ENCODE results near the gene MRTFB. TPM values are rescaled to one million over a fixed set of nuclear protein-coding genes. Genes with fewer than 3 reads are reported as not detected.
"Not testable (repeated sequence)": the region's sequence is repeated elsewhere in the genome, so short reads cannot be mapped to it uniquely, and the experiment has no call there.

The MRTFB gene
- total RNA-seq, 1 experiment from 2014 or later: 12.1 TPM

DNA sequence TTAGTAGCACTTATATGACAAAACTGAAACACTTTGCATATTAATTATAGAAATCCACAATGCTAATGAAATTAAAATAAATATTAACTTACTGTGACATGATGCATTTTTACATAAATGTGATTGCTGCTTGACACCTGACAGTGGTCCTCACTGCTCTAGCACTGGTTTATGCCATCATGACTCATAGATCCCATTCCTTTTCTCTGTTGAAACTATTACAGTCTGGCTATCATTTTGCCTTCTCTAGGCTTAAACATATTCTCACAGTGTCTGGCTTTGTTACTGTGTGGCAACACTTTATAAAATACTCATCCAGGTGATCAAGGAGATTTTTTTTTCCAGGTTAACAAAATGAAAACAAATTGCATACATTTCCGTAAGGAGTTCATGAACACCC, 108.0 kb downstream of the MRTFB start:
- no peaks in the 10 kb centered on the region for H3K27me3 ChIP-seq (replicated peaks)
- no peak overlapping the region for H3K27ac ChIP-seq
- no peaks in the 10 kb centered on the region for H3K36me3 ChIP-seq
- no peak for DNase-seq (ENCODE audit: low read depth in 1 of 2, low spot score in 2 of 2)
- no peak overlapping the region for H3K4me3 ChIP-seq
- no peaks in the 10 kb centered on the region for H3K9me3 ChIP-seq (replicated peaks)
- no peaks in the 10 kb centered on the region for H3K4me1 ChIP-seq (replicated peaks)

DNA sequence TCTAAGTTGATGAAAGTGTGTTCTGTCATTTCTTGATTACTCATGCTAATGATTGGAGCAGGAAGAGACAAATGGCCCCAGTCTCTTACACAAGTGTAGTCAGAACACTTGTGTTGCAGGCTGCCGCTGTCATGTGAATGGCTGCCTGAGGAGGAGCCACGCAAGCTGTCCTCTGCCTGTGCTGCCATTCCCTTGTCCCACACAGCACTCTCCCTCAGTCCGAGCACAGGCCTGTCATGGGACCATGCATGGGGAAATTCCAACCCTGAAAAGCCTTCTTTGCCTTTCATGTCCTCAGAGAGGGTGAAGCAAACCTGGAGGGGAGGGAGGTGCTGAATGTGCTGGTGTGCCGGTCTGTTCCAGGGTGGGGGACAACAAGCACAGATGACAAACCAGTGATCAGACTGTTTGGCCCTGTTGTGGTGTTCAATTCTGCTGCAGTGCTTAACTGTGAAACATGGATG, 109.4 kb downstream of the MRTFB start:
- Histone ChIP-seq H3K36me3 (no peaks in the 10 kb centered on the region), H3K4me3 (no peak overlapping the region), H3K27ac (no peak overlapping the region), H3K4me1 (replicated peaks) (peaks cover 8% of the 10 kb centered on the region), H3K27me3 (replicated peaks) (no peaks in the 10 kb centered on the region), H3K9me3 (replicated peaks) (no peaks in the 10 kb centered on the region)
- DNase-seq (ENCODE audit: low read depth in 1 of 2, low spot score in 2 of 2): no peak

- H3K27ac ChIP-seq: no peak overlapping the region
These were observed 110.4 kb downstream of the MRTFB start for GRCh38 chr16:14181371-14182050.

GRCh38 chr16:14182999-14183398, 111.9 kb downstream of the MRTFB start:
- no peak overlapping the region for H3K4me3 ChIP-seq
- H3K36me3 ChIP-seq: no peaks in the 10 kb centered on the region
- H3K4me1 ChIP-seq (replicated peaks): peaks cover 25% of the 10 kb centered on the region
- DNase-seq (ENCODE audit: low read depth in 1 of 2, low spot score in 2 of 2): no peak
- H3K27me3 ChIP-seq (replicated peaks): no peaks in the 10 kb centered on the region
- H3K9me3 ChIP-seq (replicated peaks): no peaks in the 10 kb centered on the region
- no peak overlapping the region for H3K27ac ChIP-seq

More at GRCh38 chr16:14181371-14182050, 110.4 kb downstream of the MRTFB start:
- H3K27me3 ChIP-seq (replicated peaks): no peaks in the 10 kb centered on the region
- H3K4me1 ChIP-seq (replicated peaks): peaks cover 18% of the 10 kb centered on the region
- no peak overlapping the region for H3K4me3 ChIP-seq
- no peaks in the 10 kb centered on the region for H3K9me3 ChIP-seq (replicated peaks)
- no peaks in the 10 kb centered on the region for H3K36me3 ChIP-seq
- DNase-seq (ENCODE audit: low read depth in 1 of 2, low spot score in 2 of 2): no peak

DNA sequence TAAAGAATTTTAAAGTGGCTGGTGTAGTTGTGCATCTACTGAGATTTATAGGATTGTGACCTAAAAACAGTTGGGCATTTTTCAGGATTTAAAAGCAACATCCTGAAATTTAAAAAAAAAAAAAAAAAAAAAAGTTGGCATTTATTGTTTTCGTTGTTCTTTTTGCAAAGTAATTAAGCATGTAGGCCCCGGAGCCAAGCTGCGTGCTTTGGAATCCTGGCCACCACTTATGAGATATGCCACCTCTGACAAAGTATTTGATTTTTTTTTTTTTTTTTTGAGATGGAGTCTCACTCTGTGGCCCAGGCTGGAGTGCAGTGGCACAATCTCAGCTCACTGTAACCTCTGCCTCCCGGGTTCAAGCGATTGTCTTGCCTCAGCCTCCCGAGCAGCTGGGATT, 112.8 kb downstream of the MRTFB start:
- H3K36me3 ChIP-seq: not testable (repeated sequence)

GRCh38 chr16:14186007-14186794, 115.1 kb downstream of the MRTFB start:
- no peaks in the 10 kb centered on the region for H3K27me3 ChIP-seq (replicated peaks)
- no peaks in the 10 kb centered on the region for H3K9me3 ChIP-seq (replicated peaks)
- peaks cover 25% of the 10 kb centered on the region for H3K4me1 ChIP-seq (replicated peaks)
- H3K4me3 ChIP-seq: peak overlapping the region; percentile 8; the same call in 1 of the 2 replicates
- DNase-seq (ENCODE audit: low read depth in 1 of 2, low spot score in 2 of 2): peak; percentile 60 to 70
- no peak overlapping the region for H3K27ac ChIP-seq
- no peaks in the 10 kb centered on the region for H3K36me3 ChIP-seq

More for the DNA sequence above, 112.8 kb downstream of the MRTFB start:
- H3K9me3 ChIP-seq (replicated peaks); DNase-seq (ENCODE audit: low read depth in 1 of 2, low spot score in 2 of 2); H3K27ac ChIP-seq; H3K27me3 ChIP-seq (replicated peaks); H3K4me3 ChIP-seq: not testable (repeated sequence)
- peaks cover 25% of the 10 kb centered on the region for H3K4me1 ChIP-seq (replicated peaks)

- DNase-seq (ENCODE audit: low read depth in 1 of 2, low spot score in 2 of 2): no peak
- peaks cover 25% of the 10 kb centered on the region for H3K4me1 ChIP-seq (replicated peaks)
- H3K4me3 ChIP-seq: no peak overlapping the region
- no peaks in the 10 kb centered on the region for H3K9me3 ChIP-seq (replicated peaks)
- no peak overlapping the region for H3K27ac ChIP-seq
- no peaks in the 10 kb centered on the region for H3K36me3 ChIP-seq
- H3K27me3 ChIP-seq (replicated peaks): no peaks in the 10 kb centered on the region
These were observed 115.7 kb downstream of the MRTFB start for GRCh38 chr16:14186795-14187221.

- Histone ChIP-seq H3K4me3 (no peak overlapping the region), H3K27me3 (replicated peaks) (no peaks in the 10 kb centered on the region), H3K9me3 (replicated peaks) (no peaks in the 10 kb centered on the region), H3K36me3 (no peaks in the 10 kb centered on the region), H3K4me1 (replicated peaks) (peaks cover 25% of the 10 kb centered on the region), H3K27ac (no peak overlapping the region)
- DNase-seq (ENCODE audit: low read depth in 1 of 2, low spot score in 2 of 2): no peak
These were observed 116.6 kb downstream of the MRTFB start for GRCh38 chr16:14187517-14188338.

GRCh38 chr16:14193316-14193871, 122.3 kb downstream of the MRTFB start:
- no peaks in the 10 kb centered on the region for H3K27me3 ChIP-seq (replicated peaks)
- peaks cover 12% of the 10 kb centered on the region; the same call in 1 of the 2 replicates for H3K4me1 ChIP-seq (replicated peaks)
- H3K9me3 ChIP-seq (replicated peaks): no peaks in the 10 kb centered on the region
- H3K36me3 ChIP-seq: 0 out of 2 replicates have a peak, but pooled peaks cover 2% of the 10 kb centered on the region
- DNase-seq (ENCODE audit: low read depth in 1 of 2, low spot score in 2 of 2): no peak
- no peak overlapping the region for H3K4me3 ChIP-seq
- no peak overlapping the region for H3K27ac ChIP-seq

GRCh38 chr16:14194721-14195120, 123.6 kb downstream of the MRTFB start:
- H3K9me3 ChIP-seq (replicated peaks): no peaks in the 10 kb centered on the region
- peaks cover 21% of the 10 kb centered on the region for H3K4me1 ChIP-seq (replicated peaks)
- no peak for DNase-seq (ENCODE audit: low read depth in 1 of 2, low spot score in 2 of 2)
- H3K27me3 ChIP-seq (replicated peaks): no peaks in the 10 kb centered on the region
- H3K36me3 ChIP-seq: 0 out of 2 replicates have a peak, but pooled peaks cover 2% of the 10 kb centered on the region
- no peak overlapping the region for H3K27ac ChIP-seq
- H3K4me3 ChIP-seq: no peak overlapping the region

DNA sequence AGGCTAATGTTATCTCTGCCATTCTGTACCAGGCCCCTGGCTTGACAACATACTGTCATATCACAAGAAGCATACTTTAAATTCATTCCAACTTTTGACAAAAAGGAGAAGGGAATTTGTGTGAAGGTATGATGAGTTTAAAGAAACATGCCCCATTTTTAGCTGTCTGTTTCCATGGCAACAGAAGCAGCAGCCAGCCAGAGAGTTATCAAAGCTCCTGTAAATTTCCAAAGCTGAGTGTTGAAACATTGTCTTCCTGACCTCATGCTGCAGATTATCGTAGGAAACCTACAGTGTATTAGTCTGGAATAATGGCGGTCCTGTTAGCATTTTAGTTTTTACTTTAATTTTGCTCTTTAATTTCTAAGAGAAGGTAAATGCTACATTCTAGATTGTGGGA, 124.9 kb downstream of the MRTFB start:
- Histone ChIP-seq H3K9me3 (replicated peaks) (no peaks in the 10 kb centered on the region), H3K27ac (no peak overlapping the region; the same call in 1 of the 2 replicates), H3K4me3 (no peak overlapping the region), H3K4me1 (replicated peaks) (peaks cover 24% of the 10 kb centered on the region), H3K36me3 (0 out of 2 replicates have a peak, but pooled peaks cover 2% of the 10 kb centered on the region), H3K27me3 (replicated peaks) (no peaks in the 10 kb centered on the region)
- no peak for DNase-seq (ENCODE audit: low read depth in 1 of 2, low spot score in 2 of 2)

DNA sequence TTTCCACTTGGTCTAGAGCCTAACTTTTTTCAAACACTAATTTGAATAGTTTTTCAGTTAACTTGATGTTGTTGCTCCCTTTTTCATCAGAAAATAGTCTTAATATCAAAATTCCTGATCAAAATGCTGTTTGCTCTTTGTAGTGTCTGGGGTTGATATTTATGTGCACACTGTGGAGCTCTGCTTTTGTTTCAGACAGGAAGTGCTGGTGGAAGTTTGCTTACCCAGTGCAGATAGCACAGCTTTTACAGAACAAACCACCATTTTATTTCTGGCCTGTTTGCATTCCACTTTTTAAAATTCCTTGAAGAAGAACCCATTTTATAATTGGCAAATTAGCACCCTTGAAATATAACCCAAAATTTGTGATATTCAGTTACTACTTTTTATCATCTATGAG, 125.4 kb downstream of the MRTFB start:
- Histone ChIP-seq H3K27ac (no peak overlapping the region; the same call in 1 of the 2 replicates), H3K4me3 (no peak overlapping the region), H3K9me3 (replicated peaks) (no peaks in the 10 kb centered on the region), H3K4me1 (replicated peaks) (peaks cover 24% of the 10 kb centered on the region), H3K36me3 (0 out of 2 replicates have a peak, but pooled peaks cover 2% of the 10 kb centered on the region), H3K27me3 (replicated peaks) (no peaks in the 10 kb centered on the region)
- no peak for DNase-seq (ENCODE audit: low read depth in 1 of 2, low spot score in 2 of 2)

GRCh38 chr16:14198012-14198411, 126.9 kb downstream of the MRTFB start:
- no peaks in the 10 kb centered on the region for H3K27me3 ChIP-seq (replicated peaks)
- H3K27ac ChIP-seq: no peak overlapping the region
- 0 out of 2 replicates have a peak, but pooled peaks cover 2% of the 10 kb centered on the region for H3K36me3 ChIP-seq
- H3K4me1 ChIP-seq (replicated peaks): peaks cover 29% of the 10 kb centered on the region
- no peak for DNase-seq (ENCODE audit: low read depth in 1 of 2, low spot score in 2 of 2)
- no peaks in the 10 kb centered on the region for H3K9me3 ChIP-seq (replicated peaks)
- H3K4me3 ChIP-seq: no peak overlapping the region

Data from SJSA1 (cell line).